SU-DHL-6 (cell line): ENCODE data around the gene KIF1C.

Source experiments
- EZH2phosphoT487 ChIP-seq: fragments of 200-600 bp; sonication (generic), shearing (Covaris generic); conservative IDR thresholded peaks from 2 replicates; pipeline ENCODE4 v1.6.1; 2018; ENCODE audit warnings: mild to moderate bottlenecking, antibody characterized with exemption, low read length, moderate library complexity, mixed read lengths
- TF ChIP-seq, protein P1 (sequence below): fragments of 200-600 bp; sonication (generic); IDR thresholded peaks from one replicate; pipeline ENCODE4 v1.5.1; 2017; ENCODE audit warnings: antibody characterized with exemption, mild to moderate bottlenecking, low read length, moderate library complexity; ENCODE audit not compliant: insufficient read depth, poor library complexity, severe bottlenecking

DNA sequence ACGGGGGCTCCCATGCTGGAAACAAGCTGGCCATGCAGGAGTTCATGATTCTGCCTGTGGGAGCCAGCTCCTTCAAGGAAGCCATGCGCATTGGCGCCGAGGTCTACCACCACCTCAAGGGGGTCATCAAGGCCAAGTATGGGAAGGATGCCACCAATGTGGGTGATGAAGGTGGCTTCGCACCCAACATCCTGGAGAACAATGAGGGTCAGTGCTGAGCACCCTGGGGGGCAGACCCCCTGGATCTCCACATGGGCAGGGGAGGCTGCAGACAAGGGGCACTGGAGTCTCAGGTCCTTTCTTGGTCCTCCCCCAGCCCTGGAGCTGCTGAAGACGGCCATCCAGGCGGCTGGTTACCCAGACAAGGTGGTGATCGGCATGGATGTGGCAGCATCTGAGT is 42.7 kb upstream of the KIF1C start:
- TF ChIP-seq, protein P1, sequence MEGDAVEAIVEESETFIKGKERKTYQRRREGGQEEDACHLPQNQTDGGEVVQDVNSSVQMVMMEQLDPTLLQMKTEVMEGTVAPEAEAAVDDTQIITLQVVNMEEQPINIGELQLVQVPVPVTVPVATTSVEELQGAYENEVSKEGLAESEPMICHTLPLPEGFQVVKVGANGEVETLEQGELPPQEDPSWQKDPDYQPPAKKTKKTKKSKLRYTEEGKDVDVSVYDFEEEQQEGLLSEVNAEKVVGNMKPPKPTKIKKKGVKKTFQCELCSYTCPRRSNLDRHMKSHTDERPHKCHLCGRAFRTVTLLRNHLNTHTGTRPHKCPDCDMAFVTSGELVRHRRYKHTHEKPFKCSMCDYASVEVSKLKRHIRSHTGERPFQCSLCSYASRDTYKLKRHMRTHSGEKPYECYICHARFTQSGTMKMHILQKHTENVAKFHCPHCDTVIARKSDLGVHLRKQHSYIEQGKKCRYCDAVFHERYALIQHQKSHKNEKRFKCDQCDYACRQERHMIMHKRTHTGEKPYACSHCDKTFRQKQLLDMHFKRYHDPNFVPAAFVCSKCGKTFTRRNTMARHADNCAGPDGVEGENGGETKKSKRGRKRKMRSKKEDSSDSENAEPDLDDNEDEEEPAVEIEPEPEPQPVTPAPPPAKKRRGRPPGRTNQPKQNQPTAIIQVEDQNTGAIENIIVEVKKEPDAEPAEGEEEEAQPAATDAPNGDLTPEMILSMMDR: no peak
- no peak for TF ChIP-seq EZH2phosphoT487
